H1 (cell line): ENCODE data around the gene SYK. TPM values are rescaled to one million over a fixed set of nuclear protein-coding genes. Genes with fewer than 3 reads are reported as not detected.

Experiments
- CTCF ChIA-PET: fragments of 300-600 bp; sonication (Branson Sonifier 250); formaldehyde crosslinking; loops from one replicate; lab custom pipeline; 2021; ENCODE audit not compliant: partially characterized antibody; lab: Charles Lee
- POLR2A ChIA-PET: fragments of 300-600 bp; sonication (Branson Sonifier 250); formaldehyde crosslinking; loops from one replicate; lab custom pipeline; 2021; ENCODE audit warnings: inconsistent platforms; ENCODE audit not compliant: partially characterized antibody; lab: Charles Lee
- DNase-seq, 2 experiments: peaks; one replicate each; pipeline versions ENCODE4 v3.0.0 to v3.0.0-alpha.2; 2010 to 2022; ENCODE audit warnings: low spot score in 2 of 2, low read depth in 1 of 2, mixed read lengths in 1 of 2
- FAIRE-seq: peaks from 2 replicates; lab custom pipeline; 2011; peaks lifted over from hg19 to GRCh38; lab: Jason Lieb, UNC
- H2AFZ ChIP-seq: 2 replicates; pipeline ENCODE4 v1.8.1; 2012; ENCODE audit warnings: low read length, inconsistent platforms
- H2AK5ac ChIP-seq: 2 replicates; pipeline ENCODE4 v1.6.1; 2013; ENCODE audit warnings: low read depth, low read length
- H2BK120ac ChIP-seq: replicated peaks from 2 replicates; pipeline ENCODE3; 2013; ENCODE audit warnings: low read depth, low read length, inconsistent platforms
- H2BK12ac ChIP-seq: 2 replicates; pipeline ENCODE4 v1.6.1; 2013; ENCODE audit warnings: low read depth, low read length
- H2BK15ac ChIP-seq: 2 replicates; pipeline ENCODE4 v1.6.1; 2013; ENCODE audit warnings: low read length
- H2BK20ac ChIP-seq: 2 replicates; pipeline ENCODE4 v1.6.1; 2013; ENCODE audit warnings: low read length
- H2BK5ac ChIP-seq: 2 replicates; pipeline ENCODE4 v1.6.1; 2013; ENCODE audit warnings: low read depth, low read length
- H3K14ac ChIP-seq: 2 replicates; pipeline ENCODE4 v1.6.1; 2013; ENCODE audit warnings: inconsistent platforms; ENCODE audit not compliant: insufficient read length
- H3K18ac ChIP-seq: 2 replicates; pipeline ENCODE4 v1.6.1; 2013; ENCODE audit warnings: low read length; ENCODE audit errors: extremely low read depth
- H3K23ac ChIP-seq: 2 replicates; pipeline ENCODE4 v1.6.1; 2013; ENCODE audit warnings: inconsistent platforms; ENCODE audit not compliant: insufficient read length
- H3K23me2 ChIP-seq: 2 replicates; pipeline ENCODE4 v1.6.1; 2013; ENCODE audit warnings: low read depth, low read length
- H3K27ac ChIP-seq: 2 replicates; pipeline ENCODE4 v1.6.1; 2011; ENCODE audit warnings: low read depth, low read length, inconsistent platforms
- H3K27me3 ChIP-seq, 4 experiments: replicated peaks in 1 of 4; 1 replicate in 1 of 4; 2 replicates in 3 of 4; pipeline versions ENCODE4 v1.6.1 to v1.8.1; 2011 to 2013; ENCODE audit warnings: low read length in 3 of 4, mild to moderate bottlenecking in 3 of 4, inconsistent platforms in 2 of 4, mixed read lengths in 2 of 4, moderate library complexity in 1 of 4; ENCODE audit not compliant: control insufficient read depth in 3 of 4, insufficient read depth in 3 of 4; ENCODE audit errors: extremely low read depth in 1 of 4
- H3K36me3 ChIP-seq, 4 experiments: 2 replicates each; pipeline versions ENCODE4 v1.6.1 to v1.8.1; 2011 to 2013; ENCODE audit warnings: mild to moderate bottlenecking in 4 of 4, low read length in 3 of 4, moderate library complexity in 2 of 4, control low read depth in 1 of 4, inconsistent platforms in 1 of 4; ENCODE audit not compliant: insufficient read depth in 4 of 4, control insufficient read depth in 2 of 4
- H3K4ac ChIP-seq: replicated peaks from 2 replicates; pipeline ENCODE3; 2013; ENCODE audit warnings: low read length, low read depth, mixed read lengths, inconsistent platforms; ENCODE audit not compliant: insufficient read length
- H3K4me1 ChIP-seq, 4 experiments: replicated peaks in 1 of 4; 1 replicate in 1 of 4; 2 replicates in 3 of 4; pipeline versions ENCODE4 v1.6.1 to v1.8.1; 2011 to 2013; ENCODE audit warnings: low read length in 3 of 4, inconsistent platforms in 2 of 4, mixed read lengths in 1 of 4; ENCODE audit not compliant: insufficient read depth in 4 of 4, control insufficient read depth in 3 of 4
- H3K4me2 ChIP-seq, 2 experiments: 2 replicates each; pipeline versions ENCODE4 v1.6.1 to v1.8.1; 2011 to 2013; ENCODE audit warnings: low read depth in 2 of 2, low read length in 2 of 2, control low read depth in 1 of 2, inconsistent platforms in 1 of 2, mild to moderate bottlenecking in 1 of 2; ENCODE audit not compliant: insufficient read depth in 1 of 2
- H3K4me3 ChIP-seq, 4 experiments: fragments of 200-600, 300-600 bp in 1 of 4; sonication (generic), shearing (Covaris generic), sonication (Bioruptor Twin) in 1 of 4; 2 replicates each; pipeline versions ENCODE4 v1.5.1 to v1.8.1; 2011 to 2016; ENCODE audit warnings: low read length in 4 of 4, low read depth in 3 of 4, control low read depth in 2 of 4, inconsistent platforms in 2 of 4, mild to moderate bottlenecking in 2 of 4, mixed read lengths in 1 of 4, moderate library complexity in 1 of 4; ENCODE audit not compliant: insufficient read depth in 2 of 4; ENCODE audit errors: extremely low read depth in 1 of 4
- H3K56ac ChIP-seq: replicated peaks from 2 replicates; pipeline ENCODE3; 2013; ENCODE audit warnings: low read depth, mild to moderate bottlenecking, mixed read lengths, low read length, inconsistent platforms; ENCODE audit not compliant: insufficient read length
- H3K79me1 ChIP-seq: 2 replicates; pipeline ENCODE4 v1.6.1; 2013; ENCODE audit warnings: low read depth, low read length, control low read depth
- H3K79me2 ChIP-seq, 2 experiments: 2 replicates each; pipeline versions ENCODE4 v1.6.1 to v1.8.1; 2012 to 2013; ENCODE audit warnings: low read length in 2 of 2, mild to moderate bottlenecking in 2 of 2, inconsistent platforms in 1 of 2; ENCODE audit not compliant: insufficient read depth in 2 of 2, control insufficient read depth in 1 of 2
- H3K9ac ChIP-seq, 4 experiments: replicated peaks in 1 of 4; 1 replicate in 1 of 4; 2 replicates in 3 of 4; pipeline versions ENCODE4 v1.6.1 to v1.8.1; 2011 to 2013; ENCODE audit warnings: low read depth in 3 of 4, low read length in 3 of 4, control low read depth in 2 of 4, mild to moderate bottlenecking in 2 of 4, moderate library complexity in 2 of 4, inconsistent platforms in 1 of 4; ENCODE audit errors: extremely low read depth in 1 of 4
- H3K9me3 ChIP-seq, 2 experiments: 2 replicates each; pipeline versions ENCODE4 v1.6.1 to v1.8.1; 2012 to 2013; ENCODE audit warnings: mild to moderate bottlenecking in 2 of 2, moderate library complexity in 2 of 2, control low read depth in 1 of 2, inconsistent platforms in 1 of 2, low read depth in 1 of 2, low read length in 1 of 2, mixed read lengths in 1 of 2; ENCODE audit not compliant: insufficient read depth in 2 of 2
- H4K20me1 ChIP-seq, 2 experiments: replicated peaks in 1 of 2; 2 replicates each; pipeline versions ENCODE3 to v1.8.1; 2011 to 2013; ENCODE audit warnings: inconsistent platforms in 2 of 2, low read length in 2 of 2, mild to moderate bottlenecking in 1 of 2; ENCODE audit not compliant: insufficient read depth in 2 of 2, control insufficient read depth in 1 of 2
- H4K5ac ChIP-seq: 2 replicates; pipeline ENCODE4 v1.6.1; 2013; ENCODE audit warnings: low read length, low read depth, mixed read lengths, inconsistent platforms; ENCODE audit not compliant: insufficient read length
- H4K8ac ChIP-seq: 2 replicates; pipeline ENCODE4 v1.8.0; 2013; ENCODE audit warnings: mild to moderate bottlenecking, moderate library complexity, low read length, inconsistent platforms; ENCODE audit not compliant: insufficient read depth; ENCODE audit errors: extremely low read depth
- H4K91ac ChIP-seq: replicated peaks from 2 replicates; pipeline ENCODE3; 2013; ENCODE audit warnings: low read length, mixed read lengths, inconsistent platforms; ENCODE audit not compliant: insufficient read length
- CEBPB ChIP-seq: IDR thresholded peaks from 2 replicates; pipeline ENCODE4 v1.6.1; 2012; ENCODE audit warnings: low read depth, low read length
- CHD1 ChIP-seq: IDR thresholded peaks from 2 replicates; pipeline ENCODE4 v1.6.1; 2012; ENCODE audit warnings: low read depth, low read length, improper control_type of control experiment
- EZH2 ChIP-seq: fragments of 200-600 bp; sonication (generic); IDR thresholded peaks from 2 replicates; pipeline ENCODE4 v1.7.1; 2012; ENCODE audit warnings: low read depth, mild to moderate bottlenecking, moderate library complexity, low read length, inconsistent platforms; ENCODE audit not compliant: severe bottlenecking
- NRF1 ChIP-seq: IDR thresholded peaks from 2 replicates; pipeline ENCODE4 v1.6.1; 2011; ENCODE audit warnings: mild to moderate bottlenecking, low read depth, low read length, improper control_type of control experiment
- PHF8 ChIP-seq: fragments of 200-600 bp; sonication (generic); conservative IDR thresholded peaks from 2 replicates; pipeline ENCODE4 v1.7.1; 2012; ENCODE audit warnings: low read depth, mild to moderate bottlenecking, inconsistent platforms, low read length, moderate library complexity
- POLR2A ChIP-seq, 2 experiments: IDR thresholded peaks; 1 replicate in 1 of 2; 2 replicates in 1 of 2; pipeline ENCODE4 v1.6.1; 2011; ENCODE audit warnings: low read depth in 2 of 2, low read length in 2 of 2, mild to moderate bottlenecking in 2 of 2; ENCODE audit errors: control extremely low read depth in 1 of 2
- SIN3A ChIP-seq, 2 experiments: IDR thresholded peaks in 1 of 2; conservative IDR thresholded peaks in 1 of 2; 2 replicates each; pipeline ENCODE4 v1.6.1; 2011 to 2012; ENCODE audit warnings: low read length in 2 of 2, improper control_type of control experiment in 1 of 2, low read depth in 1 of 2, mild to moderate bottlenecking in 1 of 2
- SRF ChIP-seq: IDR thresholded peaks from 2 replicates; pipeline ENCODE4 v1.6.1; 2011; ENCODE audit warnings: mild to moderate bottlenecking, low read depth, low read length, moderate library complexity
- ZNF274 ChIP-seq: IDR thresholded peaks from 2 replicates; pipeline ENCODE4 v1.7.0; 2012; ENCODE audit warnings: low read length, borderline replicate concordance; ENCODE audit errors: extremely low read depth
- WGBS, 2 experiments: shearing (Covaris generic) in 1 of 2; methylation state at CpG; one replicate each; pipeline versions ENCODE4 v1.1.6 to v1.1.7; 2013 to 2015; ENCODE audit warnings: low lambda C conversion rate in 2 of 2, mixed read lengths in 2 of 2, inconsistent platforms in 1 of 2, low coverage in 1 of 2, missing lambda C conversion rate in 1 of 2; ENCODE audit not compliant: insufficient replicate concordance in 2 of 2, insufficient coverage in 1 of 2, insufficient read length in 1 of 2; ENCODE audit errors: extremely low coverage in 1 of 2, missing lambda C conversion rate in 1 of 2; 5-methylcytosine and 5-hydroxymethylcytosine counted together
- polyA plus RNA-seq, 7 experiments: library from polyadenylated mRNA; depleted of rRNA in 3 of 7; stranded (reverse) in 5 of 7; unstranded in 2 of 7; fragments of >200 nt in 5 of 7; fragments of 200-250 nt in 2 of 7; gene quantifications; 1 replicate in 5 of 7; 2 replicates in 1 of 7; 4 replicates in 1 of 7; pipeline versions ENCODE4 v1.2.1 to v1.2.3, GENCODE V29; 2011 to 2013; ENCODE audit warnings: missing spikeins in 2 of 7, mixed read lengths in 2 of 7
- total RNA-seq: library from RNA; stranded (reverse); fragmentation: NEBNext Ultra II Directional; extraction: Animal tissue kit (Norgen Biotek cat#: 25700); gene quantifications from 2 replicates; pipeline ENCODE4 v1.2.1, GENCODE V29; 2021

Gene SYK
- total and polyA plus RNA-seq, 2 of the 8 experiments (the other 6 are each of a cell fraction or from before 2014, with no cell fraction given) = 1.5 to 4.4 TPM

DNA sequence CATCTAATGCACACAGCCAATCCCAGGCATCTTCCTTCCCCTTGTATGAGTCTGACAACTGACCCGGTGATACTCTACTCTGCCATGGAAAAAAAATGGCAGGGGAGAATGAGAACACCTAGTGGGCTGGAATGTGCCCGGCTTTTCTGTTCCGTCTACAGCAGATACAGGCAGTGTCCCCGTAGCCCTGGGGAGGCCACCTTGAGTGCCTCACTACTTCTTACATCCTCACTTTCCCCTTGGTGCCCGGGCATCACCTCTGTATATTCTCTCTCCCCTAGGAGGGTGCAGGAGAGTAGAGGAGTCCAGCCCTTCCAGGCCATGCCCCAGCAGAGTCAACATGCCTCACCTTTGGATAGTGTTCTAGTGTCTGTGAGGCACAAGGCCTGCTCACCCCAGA is 56.2 kb downstream of the SYK start:
- no peak overlapping the region for H3K4ac ChIP-seq
- CTCF ChIA-PET = no interaction called here
- H3K36me3 ChIP-seq = no peaks in the 10 kb centered on the region
- no peak overlapping the region for H3K27ac ChIP-seq
- no peak overlapping the region for H2BK12ac ChIP-seq
- no peak for DNase-seq
- no peaks in the 10 kb centered on the region for H4K20me1 ChIP-seq
- H3K14ac ChIP-seq = no peak overlapping the region
- H3K27me3 ChIP-seq = no peaks in the 10 kb centered on the region
- no peak overlapping the region for H3K4me3 ChIP-seq
- no peak for FAIRE-seq
- no peak overlapping the region for H4K91ac ChIP-seq
- POLR2A ChIA-PET = no interaction called here
- no peak overlapping the region for H2BK120ac ChIP-seq
- no peaks in the 10 kb centered on the region for H3K9me3 ChIP-seq
- no peak overlapping the region for H3K23ac ChIP-seq
- no peak overlapping the region for H2BK15ac ChIP-seq
- H3K18ac ChIP-seq = no peak overlapping the region
- H2BK20ac ChIP-seq = no peak overlapping the region
- no peak overlapping the region for H2AK5ac ChIP-seq
- H3K79me1 ChIP-seq = no peaks in the 10 kb centered on the region
- H2AFZ ChIP-seq = no peak overlapping the region
- H2BK5ac ChIP-seq = no peak overlapping the region
- no peaks in the 10 kb centered on the region for H3K79me2 ChIP-seq
- WGBS, 2 experiments = 75% methylated on average over 5 of the region's 5 CpGs; no CpG with 5 or more reads in 1 of the 2 experiments
- no peak overlapping the region for H3K9ac ChIP-seq
- H4K5ac ChIP-seq = no peak overlapping the region
- no peak overlapping the region for H3K4me2 ChIP-seq
- no peaks in the 10 kb centered on the region for H3K4me1 ChIP-seq
- H4K8ac ChIP-seq = no peak overlapping the region
- no peaks in the 10 kb centered on the region; the same call in 1 of the 2 replicates for H3K23me2 ChIP-seq
- H3K56ac ChIP-seq = no peak overlapping the region
- TF ChIP-seq PHF8 (no peak), CHD1 (no peak), ZNF274 (no peak), SIN3A (conservative IDR thresholded peaks at IDR 0.05 in 1 of 2, IDR thresholded peaks at IDR 0.05 in 1 of 2; ENCODE audit: low read depth in 1 of 2, low read length in 2 of 2) (no peak), NRF1 (no peak), POLR2A (IDR thresholded peaks at IDR 0.05; ENCODE audit: control extremely low read depth in 1 of 2, low read depth in 2 of 2, low read length in 2 of 2) (no peak), EZH2 (no peak), SRF (no peak), CEBPB (no peak)
